Caco-2 (cell line): ENCODE measurements around the gene PARP3. TPM values are rescaled to one million over a fixed set of nuclear protein-coding genes. Genes with fewer than 3 reads are reported as not detected.
"Not testable (repeated sequence)": the region's sequence is repeated elsewhere in the genome, so short reads cannot be mapped to it uniquely, and the experiment has no call there.

Experiments
- BruUV-seq: library from RNA; stranded (reverse); fragments of 400-500 nt; replicated peaks from 2 replicates; lab custom pipeline; 2021; lab: Mats Ljungman, UMichigan
- CTCF ChIA-PET: fragments of 300-600 bp; sonication (Branson Sonifier 250); formaldehyde crosslinking; loops from one replicate; lab custom pipeline; 2022; ENCODE audit warnings: antibody characterized with exemption; lab: Charles Lee
- POLR2A ChIA-PET: fragments of 300-600 bp; sonication (Branson Sonifier 250); formaldehyde crosslinking; loops from one replicate; lab custom pipeline; 2022; ENCODE audit warnings: antibody characterized with exemption; lab: Charles Lee
- DNase-seq, 2 experiments: peaks; one replicate each; pipeline versions ENCODE4 v3.0.0 to v3.0.0-alpha.2; 2020 to 2022
- H3K27me3 ChIP-seq: replicated peaks from 2 replicates; pipeline ENCODE4 v1.6.0; 2011; ENCODE audit warnings: low read length; ENCODE audit not compliant: control insufficient read depth, insufficient read depth
- H3K36me3 ChIP-seq: 2 replicates; pipeline ENCODE4 v1.5.1; 2011; ENCODE audit warnings: low read length; ENCODE audit not compliant: control insufficient read depth, insufficient read depth
- H3K4me1 ChIP-seq: fragments of 250-450 bp; sonication (Bioruptor Pico); 2 replicates; pipeline ENCODE4 v1.5.1; 2020; ENCODE audit warnings: mild to moderate bottlenecking
- H3K4me3 ChIP-seq: 2 replicates; pipeline ENCODE4 v1.5.1; 2011; ENCODE audit warnings: low read depth, mild to moderate bottlenecking, control low read depth, low read length
- H3K9me3 ChIP-seq: fragments of 250-450 bp; sonication (Bioruptor Pico); 2 replicates; pipeline ENCODE4 v1.5.1; 2020; ENCODE audit warnings: mild to moderate bottlenecking, moderate library complexity
- H3K27ac Mint-ChIP-seq: one replicate; pipeline ENCODE4 v1.8.0; 2022; ENCODE audit warnings: mixed read lengths; ENCODE audit not compliant: unreplicated experiment
- H3K27me3 Mint-ChIP-seq: one replicate; pipeline ENCODE4 v1.8.0; 2022; ENCODE audit warnings: mixed read lengths; ENCODE audit not compliant: insufficient read depth, unreplicated experiment
- H3K36me3 Mint-ChIP-seq: one replicate; pipeline ENCODE4 v1.8.0; 2022; ENCODE audit warnings: mild to moderate bottlenecking, mixed read lengths; ENCODE audit not compliant: insufficient read depth, unreplicated experiment
- H3K4me1 Mint-ChIP-seq: one replicate; pipeline ENCODE4 v1.8.0; 2022; ENCODE audit warnings: low read depth, mixed read lengths; ENCODE audit not compliant: unreplicated experiment
- H3K4me3 Mint-ChIP-seq: one replicate; pipeline ENCODE4 v1.8.0; 2022; ENCODE audit warnings: mild to moderate bottlenecking, moderate library complexity, mixed read lengths; ENCODE audit not compliant: unreplicated experiment
- H3K9me3 Mint-ChIP-seq: one replicate; pipeline ENCODE4 v1.8.0; 2022; ENCODE audit warnings: mixed read lengths; ENCODE audit not compliant: unreplicated experiment
- intact Hi-C: fragments of 100-400 bp; cut with micrococcal nuclease; formaldehyde crosslinking; loops from one replicate; pipeline ENCODE4 v1.10.0; 2022; ENCODE audit not compliant: unreplicated experiment
- total RNA-seq: library from RNA; stranded (reverse); gene quantifications from 2 replicates; pipeline ENCODE4 v1.2.3, GENCODE V29; 2022
- TF ChIP-seq, protein P1 (sequence below), 2 experiments: fragments of 200-600 bp in 1 of 2; IDR thresholded peaks; 1 replicate in 1 of 2; 2 replicates in 1 of 2; pipeline versions ENCODE4 v1.5.1 to v1.8.0; 2011 to 2022; ENCODE audit warnings: antibody characterized with exemption in 1 of 2, control low read depth in 1 of 2, inconsistent platforms in 1 of 2, low read depth in 1 of 2, low read length in 1 of 2, mild to moderate bottlenecking in 1 of 2, moderate library complexity in 1 of 2; ENCODE audit not compliant: insufficient read depth in 1 of 2, severe bottlenecking in 1 of 2, unreplicated experiment in 1 of 2

Gene PARP3
- total RNA-seq, 1 experiment from 2014 or later = 3.3 TPM

DNA sequence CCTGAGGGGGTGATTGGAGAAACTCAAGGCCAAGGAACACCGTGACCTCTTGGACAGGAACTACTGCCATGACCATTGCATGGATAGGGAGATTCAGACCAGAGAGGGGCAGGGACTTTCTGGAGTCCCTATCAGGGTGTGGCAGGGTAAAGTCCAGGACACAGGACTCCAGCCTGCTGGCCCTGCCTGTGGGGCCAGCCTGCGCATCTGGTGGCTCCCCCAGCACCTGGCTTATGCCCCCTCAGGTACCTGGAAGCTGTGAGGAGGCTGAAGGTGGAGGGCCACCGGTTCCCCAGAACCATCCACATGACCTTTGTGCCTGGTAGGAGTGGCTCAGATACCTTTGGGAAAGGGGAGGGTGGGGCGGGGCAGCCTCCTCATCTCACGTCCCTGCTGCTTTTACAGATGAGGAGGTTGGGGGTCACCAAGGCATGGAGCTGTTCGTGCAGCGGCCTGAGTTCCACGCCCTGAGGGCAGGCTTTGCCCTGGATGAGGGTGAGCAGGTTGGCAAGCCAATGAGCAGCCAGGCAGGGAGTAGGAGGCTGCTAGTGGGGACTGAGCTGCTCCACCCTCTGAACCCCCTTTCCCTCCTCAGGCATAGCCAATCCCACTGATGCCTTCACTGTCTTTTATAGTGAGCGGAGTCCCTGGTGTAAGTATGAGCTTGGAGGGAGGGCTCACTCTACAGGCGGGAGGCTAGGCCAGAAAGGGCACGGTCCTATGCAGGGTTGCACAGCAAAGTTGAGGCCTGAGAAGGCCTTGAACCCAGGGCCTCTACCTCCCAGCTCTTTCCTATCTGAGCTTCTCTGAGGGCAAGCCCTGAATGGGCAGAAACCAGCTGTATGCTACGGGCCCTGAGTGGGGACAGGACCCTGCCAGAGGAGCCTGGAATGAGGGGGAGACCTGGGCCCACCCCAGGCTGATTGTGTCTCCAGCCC, 44.1 kb downstream of the PARP3 start:
- BruUV-seq = no TSS peak
- peaks cover 44% of the 10 kb centered on the region for H3K4me1 ChIP-seq

DNA sequence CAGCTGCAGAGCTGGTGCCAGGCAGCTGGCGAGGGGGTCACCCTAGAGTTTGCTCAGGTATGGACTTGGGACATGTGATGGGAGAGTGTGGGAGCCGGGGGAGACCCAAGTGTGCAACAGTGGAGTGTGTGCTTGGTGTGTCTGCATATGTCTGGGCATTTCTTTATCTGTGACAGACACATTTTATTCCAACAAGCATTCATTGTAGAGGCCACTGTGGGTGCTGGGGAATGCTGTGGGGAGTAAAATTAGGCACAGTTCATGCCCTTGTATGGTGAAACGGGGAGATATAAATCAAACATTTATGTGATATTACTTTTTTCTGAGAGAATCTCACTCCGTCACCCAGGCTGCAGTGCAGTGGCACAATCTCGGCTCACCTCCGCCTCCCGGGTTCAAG, 45.4 kb downstream of the PARP3 start:
- H3K27me3 Mint-ChIP-seq = no peaks in the 10 kb centered on the region
- no peak overlapping the region for H3K4me3 Mint-ChIP-seq
- TF ChIP-seq, protein P1, sequence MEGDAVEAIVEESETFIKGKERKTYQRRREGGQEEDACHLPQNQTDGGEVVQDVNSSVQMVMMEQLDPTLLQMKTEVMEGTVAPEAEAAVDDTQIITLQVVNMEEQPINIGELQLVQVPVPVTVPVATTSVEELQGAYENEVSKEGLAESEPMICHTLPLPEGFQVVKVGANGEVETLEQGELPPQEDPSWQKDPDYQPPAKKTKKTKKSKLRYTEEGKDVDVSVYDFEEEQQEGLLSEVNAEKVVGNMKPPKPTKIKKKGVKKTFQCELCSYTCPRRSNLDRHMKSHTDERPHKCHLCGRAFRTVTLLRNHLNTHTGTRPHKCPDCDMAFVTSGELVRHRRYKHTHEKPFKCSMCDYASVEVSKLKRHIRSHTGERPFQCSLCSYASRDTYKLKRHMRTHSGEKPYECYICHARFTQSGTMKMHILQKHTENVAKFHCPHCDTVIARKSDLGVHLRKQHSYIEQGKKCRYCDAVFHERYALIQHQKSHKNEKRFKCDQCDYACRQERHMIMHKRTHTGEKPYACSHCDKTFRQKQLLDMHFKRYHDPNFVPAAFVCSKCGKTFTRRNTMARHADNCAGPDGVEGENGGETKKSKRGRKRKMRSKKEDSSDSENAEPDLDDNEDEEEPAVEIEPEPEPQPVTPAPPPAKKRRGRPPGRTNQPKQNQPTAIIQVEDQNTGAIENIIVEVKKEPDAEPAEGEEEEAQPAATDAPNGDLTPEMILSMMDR (IDR thresholded peaks at IDR 0.05; ENCODE audit: insufficient read depth in 1 of 2, low read depth in 1 of 2, low read length in 1 of 2, severe bottlenecking in 1 of 2, unreplicated experiment in 1 of 2) = no peak
- H3K4me1 ChIP-seq = peaks cover 35% of the 10 kb centered on the region
- peaks cover 23% of the 10 kb centered on the region for H3K4me1 Mint-ChIP-seq
- H3K4me3 ChIP-seq = no peak overlapping the region
- intact Hi-C loops = no loop called here
- peaks cover 50% of the 10 kb centered on the region for H3K36me3 Mint-ChIP-seq
- CTCF ChIA-PET = interaction anchor here (2.4 kb wide), 1 partner anchor 46 kb away, joined by 5 read pairs; the partner anchor contains the start of gene RRP9
- H3K9me3 Mint-ChIP-seq = no peaks in the 10 kb centered on the region
- H3K27me3 ChIP-seq = no peaks in the 10 kb centered on the region
- POLR2A ChIA-PET = interaction anchor here (2.1 kb wide), 1 partner anchor 8 kb away, joined by 7 read pairs; the partner anchor contains the start of gene RPL29
- H3K9me3 ChIP-seq = no peaks in the 10 kb centered on the region
- BruUV-seq = no TSS peak
- no peak for DNase-seq
- peaks cover 3% of the 10 kb centered on the region for H3K36me3 ChIP-seq
- no peak overlapping the region for H3K27ac Mint-ChIP-seq

More for the DNA sequence above, 44.1 kb downstream of the PARP3 start:
- no peaks in the 10 kb centered on the region for H3K9me3 ChIP-seq
- no peaks in the 10 kb centered on the region for H3K27me3 ChIP-seq
- TF ChIP-seq, protein P1 (IDR thresholded peaks at IDR 0.05; ENCODE audit: insufficient read depth in 1 of 2, low read depth in 1 of 2, low read length in 1 of 2, severe bottlenecking in 1 of 2, unreplicated experiment in 1 of 2) = no peak
- ChIA-PET POLR2A (interaction anchor here (2.1 kb wide), 1 partner anchor 10 kb away, joined by 7 read pairs; the partner anchor contains the start of gene RPL29), CTCF (interaction anchor here (2.4 kb wide), 1 partner anchor 45 kb away, joined by 5 read pairs; the partner anchor contains the start of gene RRP9)
- H3K27me3 Mint-ChIP-seq = no peaks in the 10 kb centered on the region
- peak overlapping the region; percentile 90 for H3K27ac Mint-ChIP-seq
- H3K4me3 Mint-ChIP-seq = peak overlapping the region; percentile 99
- peaks cover 42% of the 10 kb centered on the region for H3K36me3 Mint-ChIP-seq
- peaks cover 3% of the 10 kb centered on the region for H3K36me3 ChIP-seq
- 0 out of 2 replicates have a peak overlapping the region, but pooled peaks have one; percentile 14 for H3K4me3 ChIP-seq
- intact Hi-C loops = no loop called here
- H3K9me3 Mint-ChIP-seq = no peaks in the 10 kb centered on the region
- H3K4me1 Mint-ChIP-seq = peaks cover 23% of the 10 kb centered on the region
- peak; percentile 45 to 74 for DNase-seq

DNA sequence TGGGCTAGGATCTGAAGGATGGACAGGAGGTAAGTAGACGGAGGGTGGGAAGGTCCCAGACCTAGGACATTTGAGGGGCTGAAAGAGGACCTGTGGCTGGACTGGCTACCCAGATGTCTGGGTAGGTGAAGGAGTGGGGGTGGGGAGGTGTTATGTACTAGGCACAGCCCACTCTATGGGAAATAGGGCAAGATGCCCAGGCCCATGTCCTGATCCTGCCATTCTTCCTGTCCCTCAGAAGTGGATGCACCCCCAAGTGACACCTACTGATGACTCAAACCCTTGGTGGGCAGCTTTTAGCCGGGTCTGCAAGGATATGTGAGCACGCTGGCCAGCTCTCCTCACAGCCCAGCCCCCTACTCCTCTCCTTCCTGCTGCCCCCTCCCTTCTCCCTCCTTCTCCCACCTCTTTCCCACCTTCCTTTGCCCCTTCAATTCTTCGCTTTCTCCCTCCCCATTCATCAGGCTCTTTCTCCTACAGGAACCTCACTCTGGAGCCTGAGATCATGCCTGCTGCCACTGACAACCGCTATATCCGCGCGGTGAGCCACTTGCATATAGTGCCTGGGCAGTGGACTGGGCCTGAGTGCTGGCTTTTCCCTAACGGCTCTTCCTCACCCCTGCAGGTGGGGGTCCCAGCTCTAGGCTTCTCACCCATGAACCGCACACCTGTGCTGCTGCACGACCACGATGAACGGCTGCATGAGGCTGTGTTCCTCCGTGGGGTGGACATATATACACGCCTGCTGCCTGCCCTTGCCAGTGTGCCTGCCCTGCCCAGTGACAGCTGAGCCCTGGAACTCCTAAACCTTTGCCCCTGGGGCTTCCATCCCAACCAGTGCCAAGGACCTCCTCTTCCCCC, 46.4 kb downstream of the PARP3 start:
- Mint-ChIP-seq H3K27ac (no peak overlapping the region), H3K4me1 (peaks cover 23% of the 10 kb centered on the region), H3K9me3 (no peaks in the 10 kb centered on the region), H3K27me3 (no peaks in the 10 kb centered on the region), H3K36me3 (peaks cover 51% of the 10 kb centered on the region), H3K4me3 (no peak overlapping the region)
- H3K4me3 ChIP-seq = no peak overlapping the region
- BruUV-seq = no TSS peak
- TF ChIP-seq, protein P1 (IDR thresholded peaks at IDR 0.05; ENCODE audit: insufficient read depth in 1 of 2, low read depth in 1 of 2, low read length in 1 of 2, severe bottlenecking in 1 of 2, unreplicated experiment in 1 of 2) = no peak
- no peaks in the 10 kb centered on the region for H3K9me3 ChIP-seq
- H3K36me3 ChIP-seq = peaks cover 3% of the 10 kb centered on the region
- peaks cover 35% of the 10 kb centered on the region for H3K4me1 ChIP-seq
- ChIA-PET POLR2A (no interaction called here), CTCF (no interaction called here)
- intact Hi-C loops = no loop called here
- DNase-seq = no peak
- no peaks in the 10 kb centered on the region for H3K27me3 ChIP-seq

DNA sequence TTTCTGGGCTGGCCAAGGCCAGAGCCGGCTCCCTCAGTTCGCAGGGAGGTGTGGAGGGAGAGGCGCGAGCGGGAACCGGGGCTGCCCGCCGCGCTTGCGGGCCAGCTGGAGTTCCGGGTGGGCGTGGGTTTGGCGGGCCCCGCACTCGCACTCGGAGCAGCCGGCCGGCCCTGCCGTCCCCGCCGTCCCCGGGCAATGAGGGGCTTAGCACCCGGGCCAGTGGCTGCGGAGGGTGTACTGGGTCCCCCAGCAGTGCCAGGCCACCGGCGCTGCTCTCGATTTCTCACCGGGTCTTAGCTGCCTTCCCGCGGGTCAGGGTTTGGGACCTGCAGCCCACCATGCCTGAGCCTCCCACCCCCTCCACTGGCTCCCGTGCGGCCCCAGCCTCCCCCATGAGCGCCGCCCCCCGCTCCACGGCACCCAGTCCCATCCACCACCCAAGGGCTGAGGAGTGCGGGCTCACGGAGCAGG, 48.4 kb downstream of the PARP3 start:
- ChIA-PET CTCF (interaction anchor here (0.6 to 0.8 kb wide), 3 partner anchors 8 to 274 kb away, joined by 3 to 4 read pairs (median 3); partner anchors contain the start of gene RRP9), POLR2A (interaction anchor here (2.4 kb wide), 1 partner anchor 8 kb away, joined by 15 read pairs; the partner anchor contains the start of gene ACY1)
- H3K4me3 ChIP-seq, H3K27me3 ChIP-seq, H3K4me3 Mint-ChIP-seq, DNase-seq, H3K36me3 ChIP-seq, H3K27me3 Mint-ChIP-seq, H3K9me3 ChIP-seq, intact Hi-C loops, BruUV-seq, H3K9me3 Mint-ChIP-seq: not testable (repeated sequence)
- H3K4me1 ChIP-seq = peaks cover 28% of the 10 kb centered on the region
- H3K27ac Mint-ChIP-seq = peak overlapping the region; percentile 76
- H3K36me3 Mint-ChIP-seq = peaks cover 69% of the 10 kb centered on the region
- peaks cover 23% of the 10 kb centered on the region for H3K4me1 Mint-ChIP-seq
